Left hindlimb (tissue), 1 donor: Measurements from ENCODE around the gene SNCB.
"Not testable (repeated sequence)": the region's sequence is repeated elsewhere in the genome, so short reads cannot be mapped to it uniquely, and the experiment has no call there.

Source experiments
- DNase-seq: peaks from one replicate; pipeline ENCODE4 v3.0.0-alpha.2; 2018

SNCB gene

GRCh38 chr5:176621661-176622079 is 8.7 kb downstream of the SNCB start:
- DNase-seq, result no peak

GRCh38 chr5:176620333-176620981 is 9.9 kb downstream of the SNCB start:
- DNase-seq, result no peak

GRCh38 chr5:176619569-176620332 is 10.6 kb downstream of the SNCB start:
- no peak for DNase-seq

- peak; percentile 81 for DNase-seq
Observed at GRCh38 chr5:176619203-176619568, 11.1 kb downstream of the SNCB start.

GRCh38 chr5:176618783-176619182 is 11.6 kb downstream of the SNCB start:
- no peak for DNase-seq

- no peak for DNase-seq
Observed at GRCh38 chr5:176616511-176616910, 13.8 kb downstream of the SNCB start.

GRCh38 chr5:176614805-176615478 is 15.4 kb downstream of the SNCB start:
- DNase-seq, result no peak

GRCh38 chr5:176612855-176613254 is 17.5 kb downstream of the SNCB start:
- no peak for DNase-seq

- DNase-seq, result no peak
Observed at GRCh38 chr5:176612008-176612407, 18.3 kb downstream of the SNCB start.

GRCh38 chr5:176611435-176611834 is 18.9 kb downstream of the SNCB start:
- peak; percentile 81 for DNase-seq

GRCh38 chr5:176610435-176610773 is 19.9 kb downstream of the SNCB start:
- DNase-seq, result no peak

- DNase-seq, result peak; percentile 61
Observed at GRCh38 chr5:176609724-176610434, 20.5 kb downstream of the SNCB start, which contains the start of gene GPRIN1. Gene GPRIN1, minus strand, starts transcription at chr5:176610156. Its CDS starts 10,322 bp downstream, at chr5:176599834.

- DNase-seq, result no peak
Observed at GRCh38 chr5:176608937-176609723, 21.2 kb downstream of the SNCB start.

- no peak for DNase-seq
Observed at GRCh38 chr5:176608142-176608705, 22.1 kb downstream of the SNCB start.

GRCh38 chr5:176606875-176607274 is 23.5 kb downstream of the SNCB start:
- DNase-seq, result no peak

GRCh38 chr5:176606032-176606431 is 24.3 kb downstream of the SNCB start:
- DNase-seq, result no peak

- no peak for DNase-seq
Observed at GRCh38 chr5:176603091-176603490, 27.2 kb downstream of the SNCB start.

- DNase-seq, result no peak
Observed at GRCh38 chr5:176601901-176602482, 28.3 kb downstream of the SNCB start.

GRCh38 chr5:176599749-176600430 is 30.4 kb downstream of the SNCB start:
- not testable (repeated sequence) for DNase-seq

GRCh38 chr5:176597417-176598389 is 32.6 kb downstream of the SNCB start:
- no peak for DNase-seq
